Osteocyte (in vitro differentiated cells): ENCODE measurements around the gene LENEP. TPM values are rescaled to one million over a fixed set of nuclear protein-coding genes. Genes with fewer than 3 reads are reported as not detected.

Experiments
- DNase-seq: peaks from one replicate; pipeline ENCODE4 v3.0.0; 2021; ENCODE audit warnings: mixed read lengths; ENCODE audit not compliant: unreplicated experiment; ENCODE audit errors: extremely low spot score
- H3K27ac Mint-ChIP-seq: one replicate; pipeline ENCODE4 v1.8.0; 2021; ENCODE audit warnings: mild to moderate bottlenecking, mixed read lengths; ENCODE audit not compliant: unreplicated experiment
- H3K27me3 Mint-ChIP-seq: one replicate; pipeline ENCODE4 v1.8.0; 2021; ENCODE audit warnings: mixed read lengths; ENCODE audit not compliant: unreplicated experiment
- H3K36me3 Mint-ChIP-seq: one replicate; pipeline ENCODE4 v1.8.0; 2021; ENCODE audit warnings: mixed read lengths; ENCODE audit not compliant: unreplicated experiment
- H3K4me1 Mint-ChIP-seq: one replicate; pipeline ENCODE4 v1.8.0; 2021; ENCODE audit warnings: mixed read lengths; ENCODE audit not compliant: unreplicated experiment
- H3K4me3 Mint-ChIP-seq: one replicate; pipeline ENCODE4 v1.8.0; 2021; ENCODE audit warnings: mild to moderate bottlenecking, moderate library complexity, mixed read lengths; ENCODE audit not compliant: unreplicated experiment
- H3K9me3 Mint-ChIP-seq: one replicate; pipeline ENCODE4 v1.8.0; 2021; ENCODE audit warnings: mixed read lengths; ENCODE audit not compliant: unreplicated experiment
- microRNA-seq: library from miRNA; unstranded; fragments of <30 nt; microRNA quantifications from one replicate; pipeline ENCODE4 v1.1.0, GENCODE V29; 2020; ENCODE audit not compliant: unreplicated experiment
- total RNA-seq: library from RNA; stranded (reverse); gene quantifications from 2 replicates; pipeline ENCODE4 v1.2.1, GENCODE V29; 2021
- TF ChIP-seq, protein P1 (sequence below): fragments of 200-600 bp; sonication (generic); IDR thresholded peaks from 2 replicates; pipeline ENCODE4 v1.5.0; 2021; ENCODE audit warnings: antibody characterized with exemption, mild to moderate bottlenecking, moderate library complexity

LENEP gene
- total RNA-seq, 1 donor from 2014 or later = not detected

DNA sequence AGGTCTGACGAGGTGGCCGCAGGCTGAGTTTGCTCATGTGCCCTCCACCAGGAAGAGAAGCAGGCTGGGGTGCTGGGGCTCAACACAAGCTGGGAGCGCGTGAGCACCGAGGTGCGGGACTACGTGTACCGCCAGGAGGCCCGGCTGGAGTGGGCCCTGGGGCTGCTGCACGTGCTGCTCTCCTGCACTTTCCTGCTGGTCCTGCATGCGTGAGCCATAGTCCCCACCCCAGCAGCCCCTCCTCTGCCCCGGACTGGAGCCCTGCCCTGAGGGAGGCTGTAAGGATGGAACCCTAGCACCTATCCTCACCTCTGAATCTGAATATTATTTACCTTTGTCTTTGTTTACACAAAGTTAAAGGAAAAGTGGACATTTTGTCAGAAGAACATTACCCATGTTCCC lies 49.9 kb downstream of the LENEP start:
- H3K27ac Mint-ChIP-seq = no peak overlapping the region
- no peak for DNase-seq
- TF ChIP-seq, protein P1, sequence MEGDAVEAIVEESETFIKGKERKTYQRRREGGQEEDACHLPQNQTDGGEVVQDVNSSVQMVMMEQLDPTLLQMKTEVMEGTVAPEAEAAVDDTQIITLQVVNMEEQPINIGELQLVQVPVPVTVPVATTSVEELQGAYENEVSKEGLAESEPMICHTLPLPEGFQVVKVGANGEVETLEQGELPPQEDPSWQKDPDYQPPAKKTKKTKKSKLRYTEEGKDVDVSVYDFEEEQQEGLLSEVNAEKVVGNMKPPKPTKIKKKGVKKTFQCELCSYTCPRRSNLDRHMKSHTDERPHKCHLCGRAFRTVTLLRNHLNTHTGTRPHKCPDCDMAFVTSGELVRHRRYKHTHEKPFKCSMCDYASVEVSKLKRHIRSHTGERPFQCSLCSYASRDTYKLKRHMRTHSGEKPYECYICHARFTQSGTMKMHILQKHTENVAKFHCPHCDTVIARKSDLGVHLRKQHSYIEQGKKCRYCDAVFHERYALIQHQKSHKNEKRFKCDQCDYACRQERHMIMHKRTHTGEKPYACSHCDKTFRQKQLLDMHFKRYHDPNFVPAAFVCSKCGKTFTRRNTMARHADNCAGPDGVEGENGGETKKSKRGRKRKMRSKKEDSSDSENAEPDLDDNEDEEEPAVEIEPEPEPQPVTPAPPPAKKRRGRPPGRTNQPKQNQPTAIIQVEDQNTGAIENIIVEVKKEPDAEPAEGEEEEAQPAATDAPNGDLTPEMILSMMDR = no peak
- H3K36me3 Mint-ChIP-seq = no peaks in the 10 kb centered on the region
- H3K4me1 Mint-ChIP-seq = peaks cover 9% of the 10 kb centered on the region
- no peak overlapping the region for H3K4me3 Mint-ChIP-seq
- no peaks in the 10 kb centered on the region for H3K27me3 Mint-ChIP-seq
- no peaks in the 10 kb centered on the region for H3K9me3 Mint-ChIP-seq

DNA sequence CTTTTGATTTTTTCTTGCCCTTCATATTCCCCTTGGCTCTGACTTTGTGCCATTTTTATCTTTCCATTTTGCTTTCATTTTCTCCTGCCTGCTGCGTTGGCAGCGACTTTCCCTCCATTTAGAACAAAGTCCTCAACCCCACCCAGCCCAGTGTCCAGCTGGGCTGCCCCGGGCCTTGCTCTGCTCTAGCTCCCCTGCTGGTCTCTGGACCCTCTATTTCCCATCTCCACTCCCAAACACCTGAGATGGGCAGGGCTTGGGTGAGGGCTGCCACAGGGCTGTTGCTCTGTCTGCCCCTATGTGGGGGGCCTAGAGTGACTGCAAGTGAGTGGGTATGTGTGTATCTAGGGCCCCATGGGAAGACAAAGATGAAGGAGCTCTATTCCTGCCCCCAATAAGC lies 50.4 kb downstream of the LENEP start:
- H3K27me3 Mint-ChIP-seq = no peaks in the 10 kb centered on the region
- TF ChIP-seq, protein P1 = no peak
- H3K27ac Mint-ChIP-seq = no peak overlapping the region
- H3K9me3 Mint-ChIP-seq = no peaks in the 10 kb centered on the region
- peaks cover 9% of the 10 kb centered on the region for H3K4me1 Mint-ChIP-seq
- H3K36me3 Mint-ChIP-seq = no peaks in the 10 kb centered on the region
- no peak for DNase-seq
- no peak overlapping the region for H3K4me3 Mint-ChIP-seq

Small RNAs within 50 kb of the gene (microRNA-seq; reads per million reads assigned to microRNA genes)
- gene MIR4258 = not detected

Other genes with a start within 250 kb of the LENEP start
- 0.16 and 0.29 TPM in 2 replicates for gene KCNN3, start 123.3 kb upstream of the LENEP start, total RNA-seq
- gene PMVK, start 56.9 kb upstream of the LENEP start, total RNA-seq = 29.5 and 34.5 TPM in 2 replicates
- gene PBXIP1, start 37.5 kb upstream of the LENEP start, total RNA-seq = 90.1 and 92.6 TPM in 2 replicates
- 29.2 and 30.4 TPM in 2 replicates for gene PYGO2, start 31.8 kb upstream of the LENEP start, total RNA-seq
- 219 and 239 TPM in 2 replicates for gene SHC1, start 22.8 kb upstream of the LENEP start, total RNA-seq
- gene CKS1B, start 18.9 kb upstream of the LENEP start, total RNA-seq = 38.5 and 39.6 TPM in 2 replicates
- gene FLAD1, start 10.2 kb upstream of the LENEP start, total RNA-seq = 30.2 and 31.2 TPM in 2 replicates
- gene ZBTB7B, start 9.2 kb downstream of the LENEP start, total RNA-seq = 34.4 and 37.8 TPM in 2 replicates
- gene DCST2, start 40.2 kb downstream of the LENEP start, total RNA-seq = 0.75 and 1.0 TPM in 2 replicates
- gene DCST1, start 40.2 kb downstream of the LENEP start, total RNA-seq = not detected in 2 replicates
- 88.4 and 89.4 TPM in 2 replicates for gene ADAM15, start 57.7 kb downstream of the LENEP start, total RNA-seq
- gene EFNA4, start 70.2 kb downstream of the LENEP start, total RNA-seq = 10.1 and 12.4 TPM in 2 replicates
- 2.1 and 2.9 TPM in 2 replicates for gene EFNA3, start 85.3 kb downstream of the LENEP start, total RNA-seq
- gene EFNA1, start 134.3 kb downstream of the LENEP start, total RNA-seq = 29.3 and 31.3 TPM in 2 replicates
- gene SLC50A1, start 142.3 kb downstream of the LENEP start, total RNA-seq = 26.5 and 26.6 TPM in 2 replicates
- 61.3 and 64.4 TPM in 2 replicates for gene DPM3, start 146.9 kb downstream of the LENEP start, total RNA-seq
- gene KRTCAP2, start 179.7 kb downstream of the LENEP start, total RNA-seq = 190 and 201 TPM in 2 replicates
- gene TRIM46, start 180.3 kb downstream of the LENEP start, total RNA-seq = 6.1 and 7.7 TPM in 2 replicates
- 55.4 and 57.2 TPM in 2 replicates for gene THBS3, start 214.3 kb downstream of the LENEP start, total RNA-seq
- gene MTX1, start 215.1 kb downstream of the LENEP start, total RNA-seq = 31.9 and 33.2 TPM in 2 replicates